GOT3 (cell line): Measurements from ENCODE around the gene CLCN2.
"Not testable (repeated sequence)": the region's sequence is repeated elsewhere in the genome, so short reads cannot be mapped to it uniquely, and the experiment has no call there.

ENCODE experiments used
- DNase-seq: peaks from one replicate; lab custom pipeline; 2025; ENCODE audit warnings: mixed read lengths; lab: John Stamatoyannopoulos, UW

CLCN2 gene

DNA sequence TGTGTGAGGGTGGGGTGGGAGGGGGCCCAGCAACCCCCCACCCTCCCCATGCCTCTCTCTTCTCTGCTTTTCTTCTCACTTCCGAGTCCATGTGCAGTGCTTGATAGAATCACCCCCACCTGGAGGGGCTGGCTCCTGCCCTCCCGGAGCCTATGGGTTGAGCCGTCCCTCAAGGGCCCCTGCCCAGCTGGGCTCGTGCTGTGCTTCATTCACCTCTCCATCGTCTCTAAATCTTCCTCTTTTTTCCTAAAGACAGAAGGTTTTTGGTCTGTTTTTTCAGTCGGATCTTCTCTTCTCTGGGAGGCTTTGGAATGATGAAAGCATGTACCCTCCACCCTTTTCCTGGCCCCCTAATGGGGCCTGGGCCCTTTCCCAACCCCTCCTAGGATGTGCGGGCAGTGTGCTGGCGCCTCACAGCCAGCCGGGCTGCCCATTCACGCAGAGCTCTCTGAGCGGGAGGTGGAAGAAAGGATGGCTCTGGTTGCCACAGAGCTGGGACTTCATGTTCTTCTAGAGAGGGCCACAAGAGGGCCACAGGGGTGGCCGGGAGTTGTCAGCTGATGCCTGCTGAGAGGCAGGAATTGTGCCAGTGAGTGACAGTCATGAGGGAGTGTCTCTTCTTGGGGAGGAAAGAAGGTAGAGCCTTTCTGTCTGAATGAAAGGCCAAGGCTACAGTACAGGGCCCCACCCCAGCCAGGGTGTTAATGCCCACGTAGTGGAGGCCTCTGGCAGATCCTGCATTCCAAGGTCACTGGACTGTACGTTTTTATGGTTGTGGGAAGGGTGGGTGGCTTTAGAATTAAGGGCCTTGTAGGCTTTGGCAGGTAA lies 15.9 kb downstream of the CLCN2 start:
- DNase-seq: peak; percentile 14

DNA sequence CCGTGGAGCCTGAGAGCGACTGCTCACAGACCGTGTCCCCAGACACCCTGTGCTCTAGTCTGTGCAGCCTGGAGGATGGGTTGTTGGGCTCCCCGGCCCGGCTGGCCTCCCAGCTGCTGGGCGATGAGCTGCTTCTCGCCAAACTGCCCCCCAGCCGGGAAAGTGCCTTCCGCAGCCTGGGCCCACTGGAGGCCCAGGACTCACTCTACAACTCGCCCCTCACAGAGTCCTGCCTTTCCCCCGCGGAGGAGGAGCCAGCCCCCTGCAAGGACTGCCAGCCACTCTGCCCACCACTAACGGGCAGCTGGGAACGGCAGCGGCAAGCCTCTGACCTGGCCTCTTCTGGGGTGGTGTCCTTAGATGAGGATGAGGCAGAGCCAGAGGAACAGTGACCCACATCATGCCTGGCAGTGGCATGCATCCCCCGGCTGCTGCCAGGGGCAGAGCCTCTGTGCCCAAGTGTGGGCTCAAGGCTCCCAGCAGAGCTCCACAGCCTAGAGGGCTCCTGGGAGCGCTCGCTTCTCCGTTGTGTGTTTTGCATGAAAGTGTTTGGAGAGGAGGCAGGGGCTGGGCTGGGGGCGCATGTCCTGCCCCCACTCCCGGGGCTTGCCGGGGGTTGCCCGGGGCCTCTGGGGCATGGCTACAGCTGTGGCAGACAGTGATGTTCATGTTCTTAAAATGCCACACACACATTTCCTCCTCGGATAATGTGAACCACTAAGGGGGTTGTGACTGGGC lies 16.7 kb downstream of the CLCN2 start:
- no peak for DNase-seq

DNA sequence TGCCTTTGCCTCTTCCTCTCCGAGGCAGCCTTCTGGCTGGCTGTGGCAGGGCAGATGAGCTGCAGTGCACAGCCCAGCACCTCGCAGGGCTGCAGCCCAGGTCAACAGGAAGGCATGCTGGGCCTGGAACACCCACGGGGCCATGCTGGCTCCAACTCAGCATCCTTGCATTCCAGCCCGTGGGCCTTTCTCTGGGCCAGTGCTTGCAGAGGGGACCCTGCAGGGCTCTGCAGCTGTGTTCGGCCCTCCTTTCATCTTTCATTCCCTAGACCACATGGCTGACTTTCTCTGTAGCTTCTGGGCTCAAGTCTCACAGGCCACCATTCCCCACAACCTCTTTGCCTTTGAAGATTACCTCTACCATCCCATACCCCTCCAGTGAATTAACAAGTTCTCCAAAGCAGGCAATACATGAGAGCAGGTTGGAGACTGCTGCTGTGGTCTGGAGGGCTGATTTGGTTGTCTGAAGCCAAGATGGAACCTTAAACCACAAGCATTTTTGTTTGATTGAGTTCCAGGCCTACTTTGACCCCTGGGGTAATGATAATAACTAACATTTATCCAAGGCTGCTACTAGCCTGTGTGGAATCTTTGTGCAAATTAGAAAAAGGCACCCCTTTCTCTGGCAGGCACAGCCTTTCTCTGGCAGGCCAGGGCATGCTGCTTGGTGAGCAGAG lies 18.1 kb downstream of the CLCN2 start:
- DNase-seq: no peak

DNA sequence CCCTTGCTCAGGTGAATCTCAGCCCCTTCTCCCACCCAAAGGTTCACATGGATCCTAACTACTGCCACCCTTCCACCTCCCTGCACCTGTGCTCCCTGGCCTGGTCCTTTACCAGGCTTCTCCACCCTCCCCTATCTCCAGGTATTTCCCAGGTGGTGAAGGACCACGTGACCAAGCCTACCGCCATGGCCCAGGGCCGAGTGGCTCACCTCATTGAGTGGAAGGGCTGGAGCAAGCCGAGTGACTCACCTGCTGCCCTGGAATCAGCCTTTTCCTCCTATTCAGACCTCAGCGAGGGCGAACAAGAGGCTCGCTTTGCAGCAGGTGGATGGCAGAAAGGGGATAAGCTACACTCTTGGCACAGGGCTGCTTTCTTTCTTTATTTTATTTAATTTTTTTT lies 19.5 kb downstream of the CLCN2 start:
- no peak for DNase-seq

DNA sequence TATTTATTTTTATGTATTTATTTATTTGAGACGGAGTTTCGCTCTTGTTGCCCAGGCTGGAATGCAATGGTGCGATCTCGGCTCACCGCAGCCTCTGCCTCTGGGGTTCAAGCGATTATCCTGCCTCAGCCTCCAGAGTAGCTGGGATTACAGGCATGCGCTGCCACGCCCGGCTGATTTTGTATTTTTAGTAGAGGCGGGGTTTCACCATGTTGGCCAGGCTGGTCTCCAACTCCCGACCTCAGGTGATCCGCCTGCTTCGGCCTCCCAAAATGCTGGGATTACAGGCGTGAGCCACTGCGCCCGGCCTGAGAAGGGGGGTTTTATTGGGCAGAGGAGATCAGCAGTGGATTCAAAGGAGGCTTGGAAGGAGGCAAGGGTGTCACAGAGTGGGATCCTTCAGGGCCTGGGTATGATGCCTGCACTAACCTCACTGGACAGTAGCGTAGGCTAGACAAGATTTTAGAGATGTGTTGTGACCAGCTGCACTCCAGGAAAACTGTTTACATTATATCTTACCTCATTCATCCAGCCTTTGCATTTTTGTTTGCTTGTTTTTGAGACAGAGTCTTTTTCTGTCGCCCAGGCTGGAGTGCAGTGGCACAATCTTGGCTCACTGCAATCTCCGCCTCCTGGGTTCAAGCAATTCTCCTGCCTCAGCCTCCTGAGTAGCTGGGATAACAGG lies 21.8 kb downstream of the CLCN2 start:
- DNase-seq: not testable (repeated sequence)

DNA sequence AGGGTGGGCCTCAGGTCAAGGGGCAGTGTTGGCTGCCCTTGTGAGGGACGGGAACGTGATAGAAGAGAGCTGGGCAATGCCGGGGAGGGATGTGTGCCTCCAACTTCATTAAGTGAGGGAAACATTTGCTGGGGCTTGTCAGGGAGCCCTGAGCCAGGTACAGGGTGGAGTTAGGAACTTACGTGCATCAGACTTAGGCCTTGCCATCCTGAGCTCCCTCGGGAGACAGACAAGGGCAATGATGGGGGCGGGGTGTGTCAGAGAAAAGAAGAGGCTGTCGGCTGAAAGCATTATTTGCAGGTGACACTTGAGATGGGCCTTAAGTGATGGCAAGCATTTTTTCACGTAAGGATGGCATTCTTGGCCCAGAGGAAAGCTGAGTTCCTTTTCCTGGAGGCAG lies 22.4 kb downstream of the CLCN2 start:
- DNase-seq: no peak

DNA sequence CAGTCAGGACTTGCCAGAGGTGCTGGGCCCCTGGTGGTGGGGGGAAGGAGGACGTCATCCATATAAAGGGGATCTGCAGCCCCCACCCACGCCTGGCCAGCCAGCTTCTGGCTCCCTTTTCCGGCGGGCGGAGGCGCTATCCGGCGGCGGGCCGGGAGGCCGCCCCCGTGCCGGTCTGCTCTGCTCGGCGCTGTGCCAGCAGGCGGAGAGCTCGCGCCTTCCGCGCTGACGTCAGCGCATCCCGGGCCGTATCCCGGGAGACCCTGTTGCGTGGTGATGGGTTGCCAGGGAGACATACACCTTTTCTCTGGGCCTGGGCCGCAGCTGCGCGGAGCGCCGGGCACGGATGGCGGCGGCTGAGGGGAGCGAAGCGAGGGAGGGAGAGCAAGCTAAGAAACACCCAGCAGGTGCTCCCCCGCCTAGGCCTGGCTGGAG lies 22.9 kb downstream of the CLCN2 start:
- peak; percentile 37 for DNase-seq

DNA sequence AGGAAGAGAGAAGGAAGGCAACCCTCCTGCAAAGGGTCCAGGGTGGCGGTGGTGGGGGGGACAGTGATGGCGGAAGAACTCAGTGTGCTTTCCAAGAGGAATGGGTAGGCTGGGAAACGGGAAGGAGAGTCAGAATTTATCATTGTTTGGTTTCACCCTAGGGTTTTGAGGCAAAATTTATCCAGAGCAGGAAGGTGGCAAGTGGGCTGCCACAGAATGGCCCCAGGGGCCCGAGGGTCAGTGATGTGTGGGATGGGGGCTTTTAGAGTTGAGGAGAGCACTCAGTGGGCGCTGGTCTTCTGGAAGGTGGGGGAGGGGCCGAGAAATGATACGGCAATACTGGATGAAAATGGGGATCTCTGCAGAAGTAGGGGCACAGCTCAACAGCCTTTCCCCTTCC lies 23.4 kb downstream of the CLCN2 start:
- DNase-seq: no peak

DNA sequence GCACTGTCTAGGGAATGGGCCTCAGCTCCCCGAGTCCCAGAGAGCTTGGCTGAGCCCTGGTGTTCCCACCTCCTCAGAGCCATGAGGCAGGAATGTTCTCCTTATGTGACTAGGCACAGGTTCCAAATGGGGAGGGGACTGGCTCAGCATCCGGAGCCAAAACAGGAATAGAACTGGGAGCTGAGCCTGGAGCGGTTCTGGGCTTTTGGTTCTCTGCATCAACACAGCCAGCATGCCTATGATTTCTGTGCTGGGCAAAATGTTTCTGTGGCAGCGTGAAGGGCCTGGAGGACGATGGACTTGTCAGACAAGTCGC lies 24.0 kb downstream of the CLCN2 start, which contains the start of gene FAM131A:
Gene FAM131A (plus strand): TSS at position 202 of the 316 bp plus-strand sequence. CDS start 31 bp downstream, at position 233.
- no peak for DNase-seq

DNA sequence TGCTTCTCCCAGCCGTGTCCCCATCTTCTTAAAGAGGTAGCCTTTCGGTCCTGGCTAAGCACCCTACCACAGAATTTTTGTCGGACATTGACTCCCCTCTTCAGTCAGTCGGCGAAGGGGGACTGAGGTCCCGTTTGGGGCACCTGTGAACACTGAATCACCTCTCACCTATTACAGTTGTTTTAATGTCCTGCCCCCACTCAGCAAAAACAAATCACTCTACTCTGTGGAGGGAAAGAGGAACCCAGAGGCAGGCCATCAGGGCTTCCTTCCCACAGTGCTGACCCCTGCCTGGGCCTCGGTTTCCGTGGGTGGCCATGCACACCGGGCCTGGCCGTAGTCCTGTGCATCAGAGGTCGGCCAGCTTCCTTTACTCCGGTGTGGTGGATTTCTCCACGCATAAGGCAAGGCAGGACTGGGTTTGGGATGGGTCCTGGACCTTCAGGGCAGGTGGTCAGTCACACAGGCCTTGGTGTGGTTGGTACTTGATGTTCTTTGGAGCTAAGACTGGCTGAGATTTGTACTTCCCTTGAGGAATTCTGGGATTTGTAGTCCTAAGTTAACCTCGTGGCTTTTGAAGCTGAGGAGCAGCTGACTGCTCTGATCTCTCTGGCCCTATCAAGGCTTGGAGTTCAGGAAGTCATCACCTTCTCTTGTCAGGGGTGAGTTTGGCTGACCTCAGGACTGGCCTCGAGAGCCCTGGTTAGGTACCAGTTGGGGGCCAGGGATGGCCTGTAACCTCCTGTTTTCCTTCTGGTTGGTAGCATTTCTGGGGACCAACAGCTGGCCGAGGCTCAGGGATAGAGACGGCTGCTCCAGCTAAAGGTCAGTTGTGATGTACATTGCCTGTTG lies 24.6 kb downstream of the CLCN2 start:
- DNase-seq: no peak

DNA sequence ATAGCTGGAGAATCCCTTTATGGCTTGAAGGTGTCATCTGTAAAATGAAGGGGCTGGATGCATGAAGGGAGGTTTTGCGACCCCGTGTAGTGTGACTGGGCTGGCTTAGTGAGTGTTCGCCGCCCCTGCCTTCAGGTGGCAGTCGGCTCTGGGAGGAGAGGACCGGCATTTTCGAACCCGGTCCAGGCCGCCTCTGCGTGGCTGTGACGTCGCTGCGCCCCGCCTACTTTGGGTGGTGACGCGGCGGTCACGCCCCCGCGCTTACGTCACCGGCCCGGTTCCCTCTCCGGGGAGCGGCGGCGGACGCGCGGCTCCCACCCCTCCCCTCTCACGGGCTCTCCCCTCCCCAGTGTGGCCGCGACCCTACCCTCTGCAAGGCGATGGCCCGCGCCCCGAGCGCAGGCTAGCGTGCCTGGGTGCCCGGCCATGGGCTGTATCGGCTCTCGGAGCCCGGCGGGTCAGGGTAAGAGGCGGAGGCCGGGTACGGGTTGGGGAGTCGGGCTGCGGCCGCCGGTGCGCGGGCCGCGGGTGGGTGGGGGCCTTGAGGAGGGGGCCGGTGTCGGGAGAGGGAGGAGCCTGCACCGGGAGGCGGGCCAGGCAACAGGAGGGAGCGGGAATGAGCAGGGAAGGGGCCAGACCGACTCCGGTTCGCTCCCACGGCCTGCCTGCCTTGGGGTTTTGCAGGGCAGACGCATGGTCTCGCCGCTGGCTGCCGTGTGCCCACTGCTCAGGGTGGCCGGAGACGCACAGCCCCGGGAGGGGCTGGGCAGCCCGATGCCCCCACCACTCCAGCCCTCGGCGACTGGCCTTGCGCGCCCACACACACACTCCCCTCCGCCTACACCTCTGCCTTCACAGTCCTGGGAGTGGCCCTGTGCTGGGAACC lies 25.5 kb downstream of the CLCN2 start:
- DNase-seq: no peak

DNA sequence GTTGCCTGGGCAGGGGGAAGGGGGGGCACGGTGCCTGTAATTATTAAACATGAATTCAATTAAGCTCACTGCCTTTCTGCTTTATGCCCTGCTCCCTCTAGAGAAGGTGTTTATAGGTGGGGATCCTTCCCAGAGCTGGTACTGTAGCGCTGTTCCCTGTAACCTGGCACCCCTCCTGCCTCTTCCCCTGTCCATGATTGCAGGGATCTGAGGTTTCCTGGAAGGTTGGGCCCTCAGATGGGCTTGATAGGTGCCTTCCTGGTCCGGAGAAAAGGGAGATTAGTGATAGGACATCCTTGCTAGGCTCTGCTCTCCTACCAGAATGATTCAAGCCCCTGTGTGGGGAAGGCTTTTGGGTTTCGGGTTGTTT lies 26.1 kb downstream of the CLCN2 start:
- no peak for DNase-seq

DNA sequence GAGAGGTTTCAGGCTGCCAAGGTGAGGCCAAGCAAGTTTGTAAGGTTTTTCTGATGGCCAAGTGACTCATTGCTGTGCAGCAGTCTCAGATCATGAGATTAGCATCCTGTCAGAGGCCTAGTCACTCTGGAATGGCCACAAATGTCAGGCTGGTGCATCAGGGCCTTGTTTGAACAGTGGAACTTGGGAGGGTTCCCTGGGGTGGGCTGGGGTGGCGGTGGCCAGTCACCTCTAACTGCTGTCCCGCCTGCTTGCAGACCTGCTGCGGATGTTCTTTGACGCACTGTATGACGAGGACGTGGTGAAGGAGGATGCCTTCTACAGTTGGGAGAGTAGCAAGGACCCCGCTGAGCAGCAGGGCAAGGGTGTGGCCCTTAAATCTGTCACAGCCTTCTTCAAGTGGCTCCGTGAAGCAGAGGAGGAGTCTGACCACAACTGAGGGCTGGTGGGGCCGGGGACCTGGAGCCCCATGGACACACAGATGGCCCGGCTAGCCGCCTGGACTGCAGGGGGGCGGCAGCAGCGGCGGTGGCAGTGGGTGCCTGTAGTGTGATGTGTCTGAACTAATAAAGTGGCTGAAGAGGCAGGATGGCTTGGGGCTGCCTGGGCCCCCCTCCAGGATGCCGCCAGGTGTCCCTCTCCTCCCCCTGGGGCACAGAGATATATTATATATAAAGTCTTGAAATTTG lies 26.8 kb downstream of the CLCN2 start:
- DNase-seq: no peak

DNA sequence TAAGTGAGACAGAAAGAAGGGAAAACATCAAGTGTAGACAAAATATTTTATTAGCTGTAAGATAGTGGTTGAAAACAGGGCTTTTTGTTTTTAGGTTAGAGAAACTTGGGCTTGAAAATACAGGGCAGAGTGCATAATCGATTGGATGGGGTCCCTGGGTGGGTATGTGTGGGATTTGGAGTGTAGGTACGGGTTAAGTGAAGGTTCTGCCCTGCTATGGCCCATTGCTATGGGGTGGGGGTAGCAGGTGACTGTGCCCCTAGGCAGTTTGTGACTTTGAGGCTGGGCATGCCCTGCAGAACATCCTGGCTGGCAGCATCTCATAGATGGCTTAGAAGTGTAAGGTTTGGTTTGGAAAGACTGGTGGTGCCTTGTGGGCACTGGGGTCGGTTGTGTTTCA lies 27.7 kb downstream of the CLCN2 start:
- DNase-seq: no peak

DNA sequence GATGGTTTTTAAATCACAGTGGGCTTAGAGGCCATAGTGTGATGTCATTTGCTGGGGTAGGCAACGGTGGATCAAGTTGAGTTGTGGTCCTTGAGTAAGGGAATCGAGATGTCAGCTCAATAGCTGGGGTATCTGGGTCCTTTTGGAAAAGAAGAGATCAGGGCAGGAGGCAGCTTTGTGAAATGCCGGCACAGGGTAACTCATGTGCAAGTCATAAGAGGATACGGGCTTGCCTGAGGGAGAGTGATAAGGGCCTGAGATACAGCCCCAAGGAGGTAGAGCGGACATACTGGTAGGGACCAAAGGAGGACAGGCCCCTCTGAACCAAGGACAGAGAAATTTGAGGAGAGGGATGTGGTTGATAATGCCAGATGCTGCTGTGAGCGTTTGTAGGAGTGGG lies 28.2 kb downstream of the CLCN2 start:
- DNase-seq: no peak

DNA sequence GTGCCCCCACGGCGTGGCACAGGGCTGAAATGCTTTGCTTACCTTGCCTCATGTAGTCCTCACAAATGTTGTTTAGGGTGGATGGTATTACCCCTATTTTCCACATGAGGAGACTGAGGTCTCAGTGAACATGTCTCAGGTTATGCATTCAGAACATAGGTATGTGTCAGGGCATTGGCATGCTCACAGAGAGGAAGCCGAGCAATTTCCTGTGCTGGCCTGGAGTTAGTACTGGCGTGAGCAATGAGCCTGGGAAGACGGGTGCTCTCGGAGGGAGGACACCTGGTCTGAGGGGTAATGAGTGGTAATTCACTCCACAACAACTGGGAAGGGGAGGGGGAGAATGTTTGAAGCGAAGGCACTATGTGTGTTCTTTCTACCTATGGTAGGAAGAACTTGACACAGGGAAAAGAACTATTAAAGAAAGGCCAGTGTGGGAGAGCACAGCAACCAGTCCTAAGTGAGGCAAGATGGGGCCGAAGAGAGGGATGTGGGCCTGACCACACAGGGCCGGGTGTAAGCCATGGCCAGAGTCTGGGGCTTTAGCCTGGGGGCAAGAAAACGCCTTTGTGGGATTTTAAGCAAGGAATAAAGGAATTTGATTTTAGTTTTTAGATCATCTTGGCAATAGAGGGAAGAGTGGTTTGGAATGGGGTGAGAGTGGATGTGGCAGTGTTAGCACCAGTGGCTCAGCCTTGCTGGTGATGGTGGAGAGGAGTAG lies 28.9 kb downstream of the CLCN2 start:
- no peak for DNase-seq

DNA sequence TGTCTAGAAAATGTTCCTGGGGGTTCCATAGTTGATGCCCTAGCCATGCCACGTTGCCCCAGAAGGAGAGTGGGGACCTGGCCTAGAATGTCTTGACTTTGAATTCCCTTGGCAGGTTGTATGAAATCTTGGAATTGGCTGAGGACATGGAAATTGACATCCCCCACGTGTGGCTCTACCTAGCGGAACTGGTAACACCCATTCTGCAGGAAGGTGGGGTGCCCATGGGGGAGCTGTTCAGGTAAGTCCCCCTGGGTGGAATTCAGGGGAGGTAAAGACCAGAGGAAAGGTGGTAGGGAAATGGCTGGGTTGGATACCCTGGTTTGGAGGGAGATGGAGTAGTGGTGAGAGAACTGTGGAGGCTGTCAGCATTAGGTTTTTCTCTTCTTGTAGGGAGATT lies 32.9 kb downstream of the CLCN2 start:
- no peak for DNase-seq

DNA sequence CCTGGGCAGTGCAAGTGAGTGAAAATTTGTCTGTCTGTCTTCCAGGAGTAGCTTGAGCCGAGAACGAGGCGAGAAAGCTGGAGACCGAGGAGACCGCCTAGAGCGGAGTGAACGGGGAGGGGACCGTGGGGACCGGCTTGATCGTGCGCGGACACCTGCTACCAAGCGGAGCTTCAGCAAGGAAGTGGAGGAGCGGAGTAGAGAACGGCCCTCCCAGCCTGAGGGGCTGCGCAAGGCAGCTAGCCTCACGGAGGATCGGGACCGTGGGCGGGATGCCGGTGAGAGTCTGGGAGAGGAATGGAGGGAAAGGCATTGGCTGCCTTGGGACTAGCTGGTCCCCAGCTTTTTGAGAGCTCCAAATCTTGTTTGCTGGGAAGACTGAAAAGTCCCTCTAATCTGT lies 34.2 kb downstream of the CLCN2 start:
- no peak for DNase-seq

DNA sequence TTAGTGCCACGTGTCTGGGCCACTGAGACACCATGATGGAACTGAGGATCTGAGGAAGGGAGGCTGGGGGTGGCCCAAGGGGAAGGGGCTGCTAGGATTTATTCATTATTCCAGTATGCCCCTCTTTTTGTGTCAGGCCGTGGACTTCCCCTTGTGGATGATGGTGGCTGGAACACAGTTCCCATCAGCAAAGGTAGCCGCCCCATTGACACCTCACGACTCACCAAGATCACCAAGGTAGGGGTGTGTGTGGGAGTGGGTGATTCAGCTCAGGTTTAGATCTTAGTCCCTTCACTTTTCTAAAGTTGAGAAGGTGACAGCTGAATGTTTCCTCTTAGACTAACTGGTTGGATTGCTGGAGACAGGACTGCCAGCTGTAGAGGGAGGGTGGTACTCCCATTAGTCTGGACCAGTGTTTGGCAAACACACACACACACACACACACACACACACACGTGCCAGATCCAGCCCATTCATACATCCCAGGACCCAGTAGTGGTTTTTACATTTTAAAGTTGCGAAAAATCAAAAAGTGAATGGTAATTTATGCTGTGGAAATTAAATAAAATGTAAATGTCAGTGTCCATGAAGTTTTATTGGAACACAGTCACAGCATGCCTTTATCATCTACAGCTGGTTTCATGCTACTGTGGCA lies 35.6 kb downstream of the CLCN2 start:
- DNase-seq: no peak
